GM12864 (cell line): ENCODE results near the gene SHISAL2B.
"Not testable (repeated sequence)": the region's sequence is repeated elsewhere in the genome, so short reads cannot be mapped to it uniquely, and the experiment has no call there.

ENCODE experiments used
- DNase-seq: peaks from one replicate; pipeline ENCODE4 v3.0.0-alpha.2; 2011; ENCODE audit warnings: low read depth
- H3K4me3 ChIP-seq: 2 replicates; pipeline ENCODE4 v1.5.1; 2011; ENCODE audit warnings: mild to moderate bottlenecking, low read depth, low read length, control low read depth
- TF ChIP-seq, protein P1 (sequence below): IDR thresholded peaks from 2 replicates; pipeline ENCODE4 v1.5.1; 2011; ENCODE audit warnings: low read depth, mild to moderate bottlenecking, moderate library complexity, low read length, control low read depth, inconsistent platforms; ENCODE audit errors: missing control alignments

Gene SHISAL2B

DNA sequence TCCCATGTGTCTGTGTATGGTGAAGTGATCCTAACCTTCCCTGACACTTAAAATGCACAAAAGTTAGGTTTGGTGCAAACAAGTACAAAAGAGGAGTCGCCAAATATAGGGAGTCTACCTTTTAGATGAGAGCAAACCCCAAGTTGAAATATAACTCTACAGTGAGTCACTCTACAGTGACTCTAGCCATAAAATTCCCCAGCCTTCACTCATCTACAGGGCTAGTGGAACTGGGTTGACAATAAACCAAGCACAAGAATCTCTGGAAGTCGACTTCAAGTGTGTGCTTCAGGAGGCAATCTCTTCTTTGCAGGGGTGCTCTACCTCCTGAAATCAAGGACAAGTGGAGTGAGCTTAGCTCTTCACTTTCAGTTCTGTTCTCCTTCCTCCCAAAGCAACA, 3.3 kb downstream of the SHISAL2B start:
- TF ChIP-seq, protein P1, sequence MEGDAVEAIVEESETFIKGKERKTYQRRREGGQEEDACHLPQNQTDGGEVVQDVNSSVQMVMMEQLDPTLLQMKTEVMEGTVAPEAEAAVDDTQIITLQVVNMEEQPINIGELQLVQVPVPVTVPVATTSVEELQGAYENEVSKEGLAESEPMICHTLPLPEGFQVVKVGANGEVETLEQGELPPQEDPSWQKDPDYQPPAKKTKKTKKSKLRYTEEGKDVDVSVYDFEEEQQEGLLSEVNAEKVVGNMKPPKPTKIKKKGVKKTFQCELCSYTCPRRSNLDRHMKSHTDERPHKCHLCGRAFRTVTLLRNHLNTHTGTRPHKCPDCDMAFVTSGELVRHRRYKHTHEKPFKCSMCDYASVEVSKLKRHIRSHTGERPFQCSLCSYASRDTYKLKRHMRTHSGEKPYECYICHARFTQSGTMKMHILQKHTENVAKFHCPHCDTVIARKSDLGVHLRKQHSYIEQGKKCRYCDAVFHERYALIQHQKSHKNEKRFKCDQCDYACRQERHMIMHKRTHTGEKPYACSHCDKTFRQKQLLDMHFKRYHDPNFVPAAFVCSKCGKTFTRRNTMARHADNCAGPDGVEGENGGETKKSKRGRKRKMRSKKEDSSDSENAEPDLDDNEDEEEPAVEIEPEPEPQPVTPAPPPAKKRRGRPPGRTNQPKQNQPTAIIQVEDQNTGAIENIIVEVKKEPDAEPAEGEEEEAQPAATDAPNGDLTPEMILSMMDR, result no peak
- H3K4me3 ChIP-seq, result no peak overlapping the region
- no peak for DNase-seq

DNA sequence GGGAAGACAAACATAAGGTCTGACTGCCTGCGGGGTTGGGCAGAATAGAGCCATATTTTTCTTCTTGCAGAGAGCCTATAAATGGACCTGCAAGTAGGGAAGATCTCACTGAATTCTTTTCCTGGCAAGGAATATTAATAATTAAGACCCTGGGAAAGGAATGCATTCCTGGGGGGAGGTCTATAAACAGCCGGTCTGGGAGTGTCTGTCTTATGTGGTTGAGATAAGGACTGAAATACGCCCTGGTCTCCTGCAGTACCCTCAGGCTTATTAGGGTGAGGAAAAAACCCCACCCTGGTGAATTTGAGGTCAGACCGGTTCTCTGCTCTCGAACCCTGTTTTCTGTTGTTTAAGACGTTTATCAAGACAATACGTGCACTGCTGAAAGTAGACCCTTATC, 6.1 kb downstream of the SHISAL2B start:
- H3K4me3 ChIP-seq, DNase-seq: not testable (repeated sequence)

DNA sequence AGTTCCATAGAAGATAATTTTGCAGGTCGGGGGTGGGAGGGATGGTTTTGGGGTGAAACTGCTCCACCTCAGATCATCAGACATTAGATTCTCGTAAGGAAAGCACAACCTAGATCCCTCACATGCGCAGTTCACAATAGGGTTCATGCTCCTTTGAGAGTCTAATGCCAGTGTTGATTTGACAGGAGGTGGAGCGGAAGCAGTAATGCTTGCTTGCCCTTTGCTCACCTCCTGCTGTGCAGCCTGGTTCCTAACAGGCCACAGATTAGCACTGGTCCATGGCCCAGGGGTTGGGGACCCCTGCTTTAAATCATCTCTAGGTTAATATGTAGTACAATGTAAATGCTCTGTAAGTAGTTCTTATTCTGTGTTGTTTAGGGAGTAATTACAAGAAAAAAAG, 10.5 kb downstream of the SHISAL2B start:
- TF ChIP-seq, protein P1, result no peak
- no peak overlapping the region for H3K4me3 ChIP-seq
- no peak for DNase-seq

DNA sequence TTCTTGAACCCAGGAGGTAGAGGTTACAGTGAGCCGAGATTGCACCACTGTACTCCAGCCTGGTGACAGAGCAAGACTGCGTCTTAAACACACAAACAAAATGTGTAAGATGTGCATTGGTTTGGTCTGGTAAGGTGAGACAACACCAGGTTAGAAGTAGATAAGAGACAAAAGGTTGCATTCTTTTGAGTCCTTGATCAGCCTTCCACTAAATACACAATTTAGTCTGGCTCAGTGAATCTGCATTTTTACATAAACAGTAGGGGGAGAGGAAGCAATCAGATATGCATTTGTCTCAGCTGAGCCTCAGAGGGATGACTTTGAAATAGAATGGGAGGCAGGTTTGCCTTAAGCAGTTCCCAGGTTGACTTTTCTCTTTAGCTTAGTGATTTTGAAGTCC, 15.8 kb downstream of the SHISAL2B start:
- not testable (repeated sequence) for DNase-seq, H3K4me3 ChIP-seq

DNA sequence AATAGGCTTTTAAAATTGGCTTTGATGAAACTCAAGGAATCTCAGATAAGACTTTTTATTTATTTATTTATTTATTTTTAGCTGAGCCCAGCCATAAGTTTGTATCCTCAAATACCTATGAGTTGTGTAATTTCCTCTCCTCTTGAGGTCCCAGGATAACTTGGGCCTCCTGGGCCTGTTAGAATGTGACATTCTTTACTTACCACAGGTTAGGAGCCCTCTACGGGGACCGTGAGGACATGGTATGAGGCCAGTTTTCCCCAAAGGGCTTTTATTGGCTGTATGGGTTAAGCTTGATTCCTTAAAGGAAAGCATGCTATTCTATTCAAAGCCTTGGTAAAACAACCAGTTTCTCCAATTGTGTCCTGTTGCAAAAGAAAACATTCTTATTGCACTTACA, 16.9 kb downstream of the SHISAL2B start:
- TF ChIP-seq, protein P1, result no peak
- H3K4me3 ChIP-seq, result no peak overlapping the region
- DNase-seq, result no peak

DNA sequence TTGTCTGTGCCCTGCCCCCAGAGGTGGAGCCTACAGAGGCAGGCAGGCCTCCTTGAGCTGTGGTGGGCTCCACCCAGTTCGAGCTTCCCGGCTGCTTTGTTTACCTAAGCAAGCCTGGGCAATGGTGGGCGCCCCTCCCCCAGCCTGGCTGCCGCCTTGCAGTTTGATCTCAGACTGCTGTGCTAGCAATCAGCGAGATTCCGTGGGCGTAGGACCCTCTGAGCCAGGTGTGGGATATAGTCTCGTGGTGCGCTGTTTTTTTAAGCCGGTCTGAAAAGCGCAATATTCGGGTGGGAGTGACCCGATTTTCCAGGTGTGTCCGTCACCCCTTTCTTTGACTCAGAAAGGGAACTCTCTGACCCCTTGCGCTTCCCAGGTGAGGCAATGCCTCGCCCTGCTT, 24.2 kb downstream of the SHISAL2B start:
- H3K4me3 ChIP-seq, DNase-seq: not testable (repeated sequence)

DNA sequence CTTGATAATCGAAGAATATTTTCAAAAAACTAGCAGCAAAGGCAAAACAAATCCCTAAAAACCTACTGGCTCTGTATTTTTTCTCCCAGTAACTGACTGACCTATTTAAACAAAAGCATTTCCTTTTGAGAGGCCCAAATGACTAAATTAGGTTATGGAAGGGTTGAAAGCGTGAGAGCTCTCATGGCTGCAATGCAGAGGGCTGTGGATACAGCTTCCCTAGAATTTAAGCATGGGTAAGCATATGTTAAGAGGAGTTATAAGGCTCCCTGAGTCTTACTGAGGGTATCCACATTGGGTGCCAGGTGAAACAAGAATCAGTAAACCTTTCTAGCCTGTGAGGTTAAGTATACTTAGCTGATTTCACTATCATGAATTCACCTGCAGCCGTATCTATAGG, 32.3 kb downstream of the SHISAL2B start:
- no peak for DNase-seq
- H3K4me3 ChIP-seq, result no peak overlapping the region
- TF ChIP-seq, protein P1, result no peak

DNA sequence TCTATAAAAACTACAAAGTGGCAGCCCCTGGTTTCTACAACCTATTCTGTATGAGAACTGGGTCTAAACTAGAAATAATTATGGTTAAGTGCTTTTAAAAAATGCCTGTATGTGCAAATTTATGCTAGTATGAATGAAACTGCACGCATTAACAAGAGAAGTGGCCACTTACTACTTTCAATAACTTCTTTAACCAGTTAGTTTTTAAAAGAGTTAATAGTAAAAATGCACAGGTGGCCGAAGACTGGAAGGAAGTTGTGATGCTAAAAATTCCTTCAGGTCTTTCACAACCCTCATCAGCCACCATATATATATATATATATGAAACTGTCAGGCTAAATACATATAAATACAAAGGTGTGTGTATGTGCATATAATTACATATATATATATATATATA, 36.8 kb downstream of the SHISAL2B start:
- no peak overlapping the region for H3K4me3 ChIP-seq
- DNase-seq, result no peak
- TF ChIP-seq, protein P1, result no peak

DNA sequence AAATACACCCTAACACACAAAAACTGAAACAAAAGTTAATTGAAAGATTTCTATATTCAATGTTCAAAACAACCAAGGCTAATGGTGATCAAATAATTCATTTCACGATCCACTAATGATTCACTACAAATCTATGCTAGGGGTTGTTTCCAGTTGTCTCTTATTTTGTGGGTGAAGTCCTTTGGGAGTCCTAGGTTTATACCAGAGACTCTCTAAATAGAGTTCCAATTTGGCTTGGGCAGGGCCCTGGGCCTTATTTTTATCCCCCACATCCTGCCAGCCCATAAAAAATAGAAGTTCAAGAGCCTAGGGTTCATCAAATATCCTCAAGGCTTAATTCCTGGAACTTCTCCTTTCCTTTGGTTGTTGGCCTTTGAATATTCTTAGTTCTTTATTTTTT, 52.1 kb downstream of the SHISAL2B start:
- DNase-seq, result no peak
- TF ChIP-seq, protein P1, result no peak
- no peak overlapping the region for H3K4me3 ChIP-seq
